K562 (cell line): ENCODE data around the gene USP5. TPM values are rescaled to one million over a fixed set of nuclear protein-coding genes. Genes with fewer than 3 reads are reported as not detected.
A peak's percentile ranks its signal among the peaks of the same experiment; 100 is the strongest.

Source experiments
- ATF1 ChIP-seq, 2 experiments: fragments of 450-650 bp in 1 of 2; IDR thresholded peaks; 2 replicates each; pipeline ENCODE4 v1.6.1; 2016; ENCODE audit warnings: missing compliant biosample characterization in 1 of 2, missing genetic modification characterization in 1 of 2
- CBFA2T3 ChIP-seq: fragments of 450-650 bp; IDR thresholded peaks from 2 replicates; pipeline ENCODE4 v1.6.1; 2017
- DEAF1 ChIP-seq: fragments of 450-650 bp; formaldehyde crosslinking; IDR thresholded peaks from 2 replicates; pipeline ENCODE4 v1.4.0; 2020; ENCODE audit warnings: mild to moderate bottlenecking, moderate library complexity
- DIDO1 ChIP-seq: fragments of 450-650 bp; IDR thresholded peaks from 2 replicates; pipeline ENCODE4 v1.6.1; 2016; ENCODE audit warnings: low read depth, missing biosample characterization, missing genetic modification characterization
- E2F6 ChIP-seq, 2 experiments: IDR thresholded peaks; 2 replicates each; pipeline ENCODE4 v1.6.1; 2011; ENCODE audit warnings: borderline replicate concordance in 1 of 2, control low read depth in 1 of 2, low read depth in 1 of 2, low read length in 1 of 2, mild to moderate bottlenecking in 1 of 2, mixed read lengths in 1 of 2, moderate library complexity in 1 of 2; ENCODE audit not compliant: insufficient read depth in 1 of 2, insufficient read length in 1 of 2, poor library complexity in 1 of 2, severe bottlenecking in 1 of 2; ENCODE audit errors: extremely low read depth in 1 of 2
- EP400 ChIP-seq: fragments of 450-650 bp; IDR thresholded peaks from 2 replicates; pipeline ENCODE4 v1.6.1; 2017; ENCODE audit warnings: antibody characterized with exemption, mild to moderate bottlenecking, moderate library complexity
- GABPB1 ChIP-seq: sonication (generic); formaldehyde crosslinking; IDR thresholded peaks from 2 replicates; pipeline ENCODE4 v1.8.0; 2022; ENCODE audit warnings: mild to moderate bottlenecking, missing genetic modification reagents
- HDAC1 ChIP-seq, 2 experiments: fragments of 450-650 bp; IDR thresholded peaks; 2 replicates each; pipeline ENCODE4 v1.6.1; 2016 to 2017; ENCODE audit warnings: inconsistent platforms in 1 of 2, mild to moderate bottlenecking in 1 of 2, moderate library complexity in 1 of 2
- HIVEP1 ChIP-seq: fragments of 250-450 bp; sonication (Bioruptor Pico); IDR thresholded peaks from 2 replicates; pipeline ENCODE4 v1.4.0; 2020; ENCODE audit warnings: mild to moderate bottlenecking
- MAX ChIP-seq: sonication (generic); formaldehyde crosslinking; IDR thresholded peaks from 2 replicates; pipeline ENCODE4 v1.9.0; 2022; ENCODE audit warnings: mild to moderate bottlenecking, missing genetic modification reagents
- MNT ChIP-seq, 2 experiments: fragments of 450-650 bp; conservative IDR thresholded peaks; 2 replicates each; pipeline ENCODE4 v1.6.1; 2017; ENCODE audit warnings: mild to moderate bottlenecking in 2 of 2, moderate library complexity in 2 of 2
- OTX1 ChIP-seq: fragments of 450-650 bp; formaldehyde crosslinking; IDR thresholded peaks from 2 replicates; pipeline ENCODE4 v1.4.0; 2022; ENCODE audit warnings: mild to moderate bottlenecking
- PHF8 ChIP-seq: fragments of 200-600 bp; sonication (generic); IDR thresholded peaks from 2 replicates; pipeline ENCODE4 v1.6.1; 2012; ENCODE audit warnings: mixed run types, mild to moderate bottlenecking, inconsistent platforms, low read length, moderate library complexity, borderline replicate concordance
- RB1 ChIP-seq: fragments of 450-650 bp; IDR thresholded peaks from 2 replicates; pipeline ENCODE4 v1.6.1; 2017; ENCODE audit warnings: low read depth, mild to moderate bottlenecking
- SMARCE1 ChIP-seq: fragments of 450-650 bp; IDR thresholded peaks from 2 replicates; pipeline ENCODE4 v1.7.1; 2016; ENCODE audit warnings: mild to moderate bottlenecking
- TFAP4 ChIP-seq: sonication (generic); formaldehyde crosslinking; IDR thresholded peaks from 2 replicates; pipeline ENCODE4 v1.8.0; 2022; ENCODE audit warnings: missing genetic modification reagents, mild to moderate bottlenecking, moderate library complexity, borderline replicate concordance
- TOE1 ChIP-seq, 2 experiments: fragments of 450-650 bp in 1 of 2; sonication (generic) in 1 of 2; formaldehyde crosslinking in 1 of 2; IDR thresholded peaks; 2 replicates each; pipeline versions ENCODE4 v1.7.1 to v1.8.0; 2016 to 2022; ENCODE audit warnings: borderline replicate concordance in 2 of 2, mild to moderate bottlenecking in 2 of 2, antibody characterized with exemption in 1 of 2, inconsistent platforms in 1 of 2, low read depth in 1 of 2, missing genetic modification reagents in 1 of 2, moderate library complexity in 1 of 2
- ZFX ChIP-seq: sonication (generic); formaldehyde crosslinking; IDR thresholded peaks from 2 replicates; pipeline ENCODE4 v1.8.0; 2022; ENCODE audit warnings: mild to moderate bottlenecking, missing genetic modification reagents, moderate library complexity
- polyA plus RNA-seq, 8 experiments: library from polyadenylated mRNA; depleted of rRNA in 4 of 8; stranded (reverse) in 5 of 8; unstranded in 3 of 8; fragments of >200 nt; fragmentation: Nextera tagmentation in 2 of 8; fragmentation: Illumina TruSeq in 1 of 8; extraction: Ambion mirVana in 2 of 8; extraction: Trizol in 1 of 8; gene quantifications; 2 replicates each; pipeline versions ENCODE4 v1.2.1 to v1.2.3, GENCODE V29; 2011 to 2014; ENCODE audit warnings: inconsistent platforms in 1 of 8, missing spikeins in 1 of 8
- total RNA-seq, 7 experiments: library from RNA; depleted of rRNA in 6 of 7; stranded (reverse); fragments of >200 nt in 6 of 7; fragmentation: Illumina TruSeq in 2 of 7; extraction: Trizol in 2 of 7; gene quantifications; 2 replicates each; pipeline versions ENCODE4 v1.2.1 to v1.2.3, GENCODE V29; 2011 to 2021; ENCODE audit warnings: low replicate concordance in 1 of 7

Gene USP5
- total and polyA plus RNA-seq, 9 of the 15 experiments (the other 6 are each of a cell fraction or from before 2014, with no cell fraction given), result 1.4 to 107 (median 48.6) TPM

- TF ChIP-seq RB1 (peak; percentile 14; the same call in 1 of the 2 replicates), HIVEP1 (CRISPR knock-in tag) (no peak), HDAC1 (IDR thresholded peaks at IDR 0.05) (peak in 1 of 2 experiments; percentile 52; a peak in 1 of 4 replicates), EP400 (peak; percentile 88), E2F6 (IDR thresholded peaks at IDR 0.05; ENCODE audit: borderline replicate concordance in 1 of 2, extremely low read depth in 1 of 2, insufficient read depth in 1 of 2, insufficient read length in 1 of 2, low read depth in 1 of 2, low read length in 1 of 2, poor library complexity in 1 of 2, severe bottlenecking in 1 of 2) (peak; percentile 20 to 29), MNT (conservative IDR thresholded peaks at IDR 0.05) (peak in 1 of 2 experiments; percentile 26; a peak in 1 of 4 replicates), OTX1 (CRISPR knock-in tag) (0 out of 2 replicates have a peak, but pooled peaks have one; percentile 1), DEAF1 (CRISPR knock-in tag) (no peak), GABPB1 (CRISPR knock-in tag) (peak; percentile 44; the same call in 1 of the 2 replicates), CBFA2T3 (peak; percentile 64), DIDO1 (tag) (no peak), SMARCE1 (peak; percentile 53; the same call in 1 of the 2 replicates), TOE1 (IDR thresholded peaks at IDR 0.05; ENCODE audit: borderline replicate concordance) (peak; percentile 81; the same call in 1 of the 2 replicates), TOE1 (CRISPR knock-in tag; IDR thresholded peaks at IDR 0.05; ENCODE audit: borderline replicate concordance, low read depth) (no peak), PHF8 (peak; percentile 35; the same call in 1 of the 2 replicates), MAX (no peak; the same call in 1 of the 2 replicates), ATF1 (CRISPR knock-in tag; IDR thresholded peaks at IDR 0.05) (no peak), ATF1 (tag; IDR thresholded peaks at IDR 0.05) (peak; percentile 61; the same call in 1 of the 2 replicates), TFAP4 (CRISPR knock-in tag) (0 out of 2 replicates have a peak, but pooled peaks have one; percentile 26), ZFX (peak; percentile 84)
These were observed 23.0 kb upstream of the USP5 start (continued) for GRCh38 chr12:6828781-6829535.
